Measurements from ENCODE around the gene BRI3.

DNA sequence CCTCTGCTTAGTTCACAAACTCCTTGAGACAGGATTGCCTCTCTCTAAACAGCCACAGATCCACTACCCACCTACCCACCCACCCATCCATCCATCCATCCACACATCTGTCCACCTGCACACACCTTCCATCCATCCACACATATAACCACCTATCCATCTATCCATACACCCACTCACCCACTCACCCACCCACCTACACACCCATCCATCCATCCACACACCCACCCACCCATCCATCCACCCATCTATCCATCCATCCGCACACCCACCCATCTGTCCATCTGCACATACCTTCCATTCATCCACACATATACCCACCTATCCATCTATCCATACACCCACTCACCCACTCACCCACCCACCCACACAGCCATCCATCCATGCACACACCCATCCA lies 39.1 kb upstream of the BRI3 start:
- no peak for TF ChIP-seq SUZ12 (IDR thresholded peaks at IDR 0.05; ENCODE audit: unreplicated experiment)
- TF ChIP-seq, protein P1, sequence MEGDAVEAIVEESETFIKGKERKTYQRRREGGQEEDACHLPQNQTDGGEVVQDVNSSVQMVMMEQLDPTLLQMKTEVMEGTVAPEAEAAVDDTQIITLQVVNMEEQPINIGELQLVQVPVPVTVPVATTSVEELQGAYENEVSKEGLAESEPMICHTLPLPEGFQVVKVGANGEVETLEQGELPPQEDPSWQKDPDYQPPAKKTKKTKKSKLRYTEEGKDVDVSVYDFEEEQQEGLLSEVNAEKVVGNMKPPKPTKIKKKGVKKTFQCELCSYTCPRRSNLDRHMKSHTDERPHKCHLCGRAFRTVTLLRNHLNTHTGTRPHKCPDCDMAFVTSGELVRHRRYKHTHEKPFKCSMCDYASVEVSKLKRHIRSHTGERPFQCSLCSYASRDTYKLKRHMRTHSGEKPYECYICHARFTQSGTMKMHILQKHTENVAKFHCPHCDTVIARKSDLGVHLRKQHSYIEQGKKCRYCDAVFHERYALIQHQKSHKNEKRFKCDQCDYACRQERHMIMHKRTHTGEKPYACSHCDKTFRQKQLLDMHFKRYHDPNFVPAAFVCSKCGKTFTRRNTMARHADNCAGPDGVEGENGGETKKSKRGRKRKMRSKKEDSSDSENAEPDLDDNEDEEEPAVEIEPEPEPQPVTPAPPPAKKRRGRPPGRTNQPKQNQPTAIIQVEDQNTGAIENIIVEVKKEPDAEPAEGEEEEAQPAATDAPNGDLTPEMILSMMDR (IDR thresholded peaks at IDR 0.05 in 2 of 3, conservative IDR thresholded peaks at IDR 0.05 in 1 of 3; ENCODE audit: control insufficient read depth in 2 of 3, extremely low read depth in 1 of 3, insufficient read depth in 1 of 3, low read depth in 3 of 3, low read length in 3 of 3): no peak

Measured in GM12878 (cell line).